ENCODE data around the gene GALNT5.

GALNT5 gene

DNA sequence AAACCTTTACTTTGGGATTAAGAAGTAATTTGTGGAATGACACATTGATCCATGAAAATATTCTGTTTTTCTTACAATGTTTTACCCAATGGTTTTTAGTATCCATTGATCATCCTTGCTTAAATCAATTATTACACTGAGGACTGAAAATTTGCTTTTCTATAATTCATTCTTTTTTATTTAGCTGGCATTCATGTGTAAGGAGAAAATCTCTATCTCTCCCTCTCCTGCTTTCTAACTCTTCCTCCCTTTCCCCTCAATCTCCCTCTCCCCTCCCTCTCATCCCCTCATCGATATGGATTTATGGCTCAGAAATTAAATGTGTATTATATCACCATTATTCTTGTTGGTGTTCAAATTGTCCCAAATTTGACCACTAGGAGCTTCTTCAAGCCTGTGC is 29.7 kb downstream of the GALNT5 start:
- DNase-seq (ENCODE audit: low read depth in 4 of 4, low spot score in 1 of 4) = no peak

DNA sequence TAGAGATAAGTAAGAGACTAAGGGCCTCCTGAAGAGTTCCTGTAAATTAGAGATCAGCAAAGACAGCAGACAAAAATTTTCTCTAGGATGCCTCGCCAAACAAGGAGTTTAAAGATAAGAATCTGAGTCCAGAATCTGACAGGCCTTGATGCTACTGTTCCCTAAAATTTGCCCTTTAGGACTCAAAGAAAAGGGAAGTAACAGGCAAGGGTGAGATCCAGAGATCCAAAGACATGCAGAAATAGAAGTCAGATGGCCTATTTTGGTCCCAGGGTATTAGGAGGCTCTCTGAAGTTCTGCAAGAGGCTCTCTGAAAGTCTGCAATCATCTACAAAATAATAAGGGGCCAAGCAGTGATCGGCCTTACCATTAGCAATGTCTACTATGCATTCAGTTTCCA is 33.0 kb downstream of the GALNT5 start:
- no peak for DNase-seq (ENCODE audit: low read depth in 4 of 4, low spot score in 1 of 4)

GRCh38 chr2:157291018-157291417 is 33.5 kb downstream of the GALNT5 start:
- DNase-seq (ENCODE audit: low read depth in 4 of 4, low spot score in 1 of 4) = no peak

DNA sequence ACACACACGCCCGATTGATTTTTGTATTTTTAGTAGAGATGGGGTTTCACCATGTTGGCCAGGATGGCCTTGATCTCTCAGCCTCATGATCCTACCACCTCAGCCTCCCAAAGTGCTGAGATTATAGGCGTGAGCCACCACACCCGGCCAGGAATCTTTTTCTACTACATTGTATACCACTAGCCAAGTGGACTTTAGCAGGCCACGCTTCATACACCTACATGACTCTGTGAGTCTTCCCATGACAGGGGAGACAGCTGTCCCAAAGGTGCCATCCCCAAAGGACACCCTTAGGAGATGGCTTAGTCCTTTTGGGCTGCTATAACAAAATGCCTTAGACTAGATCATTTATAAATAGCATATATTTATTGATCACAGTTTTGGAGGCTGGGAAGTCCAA is 35.3 kb downstream of the GALNT5 start:
- no peak for DNase-seq (ENCODE audit: low read depth in 4 of 4, low spot score in 1 of 4)

GRCh38 chr2:157296490-157296889 is 39.0 kb downstream of the GALNT5 start:
- no peak for DNase-seq (ENCODE audit: low read depth in 4 of 4, low spot score in 1 of 4)

DNA sequence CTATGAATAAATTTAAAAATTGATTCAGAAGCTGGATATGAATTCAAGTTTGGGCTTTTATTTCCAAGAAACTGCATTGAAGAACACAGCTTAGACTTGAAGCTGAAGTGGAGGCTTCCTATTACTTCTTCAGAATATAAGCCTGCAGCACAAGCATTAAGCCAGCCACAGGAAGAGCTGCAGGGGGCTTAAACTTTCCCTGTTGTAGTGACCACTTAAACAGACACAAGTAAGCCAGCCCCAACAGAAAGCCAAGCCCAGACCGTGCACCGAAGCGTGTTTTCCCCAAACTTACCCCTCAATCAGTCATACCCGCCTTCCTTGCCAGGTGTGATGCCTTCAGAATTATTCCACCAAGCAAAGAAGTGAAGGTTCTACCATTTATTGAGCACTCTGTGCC is 39.5 kb downstream of the GALNT5 start:
- no peak for DNase-seq (ENCODE audit: low read depth in 4 of 4, low spot score in 1 of 4)

DNA sequence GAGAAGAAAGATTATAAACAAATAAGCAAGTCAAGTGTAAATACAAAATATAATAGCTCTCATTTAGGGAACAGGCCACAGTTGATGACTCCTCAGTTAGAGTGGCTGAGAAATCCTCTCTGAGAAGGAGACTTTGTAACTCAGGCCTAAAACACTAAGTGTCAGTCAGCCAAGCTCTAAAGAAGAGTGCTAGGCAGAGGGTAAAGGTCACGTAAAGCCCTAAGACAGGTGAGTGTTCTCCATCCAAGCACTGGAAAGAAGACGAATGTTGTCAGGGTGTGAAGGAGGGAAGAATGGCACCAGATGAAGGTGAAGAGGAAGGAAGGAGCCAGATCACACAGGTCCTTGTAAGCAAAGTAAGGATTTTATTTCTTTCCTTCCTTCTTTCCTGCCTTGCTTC is 43.8 kb downstream of the GALNT5 start:
- no peak for DNase-seq (ENCODE audit: low read depth in 4 of 4, low spot score in 1 of 4)

GRCh38 chr2:157302492-157303099 is 45.1 kb downstream of the GALNT5 start:
- no peak for DNase-seq (ENCODE audit: low read depth in 4 of 4, low spot score in 1 of 4)

DNA sequence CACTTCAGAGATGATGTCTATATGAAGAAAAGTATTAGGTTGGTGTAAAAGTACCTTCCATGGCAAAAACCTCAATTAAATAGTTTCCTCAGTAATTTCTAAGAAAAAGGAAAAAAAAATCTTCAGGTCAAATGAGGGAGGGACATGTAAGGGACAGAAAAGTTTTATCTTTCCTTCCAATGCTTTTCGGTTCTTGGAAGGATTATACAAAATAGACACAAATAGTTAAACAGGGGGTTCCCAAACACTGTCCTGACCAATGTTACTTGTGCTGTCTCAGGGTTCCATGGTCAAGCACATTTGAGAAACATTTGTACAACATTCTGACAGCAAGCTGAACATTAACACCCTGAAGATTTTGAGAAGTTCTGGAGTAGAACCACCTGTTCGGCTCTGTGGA is 46.1 kb downstream of the GALNT5 start:
- no peak for DNase-seq (ENCODE audit: low read depth in 4 of 4, low spot score in 1 of 4)

DNA sequence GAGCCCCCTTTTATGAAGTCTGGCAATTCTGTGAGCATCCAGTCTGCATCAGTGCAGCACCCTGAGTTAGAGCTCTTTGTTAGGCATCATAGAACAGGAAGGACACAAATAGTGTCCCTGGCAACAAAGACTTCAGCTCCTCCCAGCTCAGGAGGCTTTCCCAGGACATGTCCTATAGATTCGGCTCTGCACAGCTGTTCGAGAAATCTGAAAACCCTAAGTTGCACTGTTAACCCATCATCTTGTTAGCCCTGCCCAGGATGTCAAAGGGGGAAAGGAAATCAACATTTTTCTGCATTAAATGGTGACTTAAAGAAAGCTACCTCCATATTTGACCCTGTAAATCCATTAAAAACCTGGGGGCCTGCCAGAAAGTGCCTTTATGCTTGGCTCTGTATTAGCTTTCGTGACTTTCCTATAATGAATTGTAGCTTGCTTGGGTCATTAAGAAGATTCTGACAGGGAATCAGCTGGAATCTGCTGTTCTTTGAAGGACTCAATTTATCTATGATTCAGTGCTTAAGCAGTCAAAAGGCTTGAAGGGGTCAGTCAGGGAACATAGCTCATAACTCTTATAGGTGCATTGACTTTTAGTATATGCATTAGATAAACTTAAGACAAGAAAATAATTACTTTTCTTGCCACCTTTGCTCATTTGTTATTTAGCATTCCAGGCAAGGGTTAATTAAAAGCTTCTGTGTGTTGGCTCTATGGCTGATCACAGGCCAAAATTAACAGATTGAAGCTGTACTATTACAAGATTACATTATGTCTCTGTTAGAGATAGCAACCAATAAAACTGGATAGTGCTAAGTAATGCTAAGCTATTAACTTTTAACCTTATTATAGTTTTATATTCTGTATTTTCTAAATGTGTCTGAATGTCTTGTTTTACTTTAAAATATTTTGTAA is 47.6 kb downstream of the GALNT5 start:
- DNase-seq (ENCODE audit: low read depth in 4 of 4, low spot score in 1 of 4) = no peak

DNA sequence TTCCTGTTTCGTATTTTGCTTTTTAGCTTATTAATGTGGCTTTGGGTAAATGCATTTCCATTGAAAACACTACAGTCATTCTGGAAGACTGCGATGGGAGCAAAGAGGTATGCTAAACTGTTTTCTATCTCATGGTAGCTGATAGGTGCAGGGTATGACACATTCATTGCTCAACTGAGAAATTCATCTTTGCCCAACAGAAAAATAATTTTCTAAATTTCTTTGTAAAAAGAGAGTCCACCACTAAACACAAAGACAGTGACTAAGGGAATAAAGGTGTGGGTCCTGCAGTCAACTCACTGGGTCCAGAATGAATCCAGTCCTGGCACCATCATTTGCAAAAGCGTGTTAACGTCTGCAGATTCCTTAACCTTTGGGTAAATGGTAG is 48.2 kb downstream of the GALNT5 start:
- no peak for DNase-seq (ENCODE audit: low read depth in 4 of 4, low spot score in 1 of 4)

GRCh38 chr2:157307021-157307420 is 49.5 kb downstream of the GALNT5 start:
- DNase-seq (ENCODE audit: low read depth in 4 of 4, low spot score in 1 of 4) = no peak

DNA sequence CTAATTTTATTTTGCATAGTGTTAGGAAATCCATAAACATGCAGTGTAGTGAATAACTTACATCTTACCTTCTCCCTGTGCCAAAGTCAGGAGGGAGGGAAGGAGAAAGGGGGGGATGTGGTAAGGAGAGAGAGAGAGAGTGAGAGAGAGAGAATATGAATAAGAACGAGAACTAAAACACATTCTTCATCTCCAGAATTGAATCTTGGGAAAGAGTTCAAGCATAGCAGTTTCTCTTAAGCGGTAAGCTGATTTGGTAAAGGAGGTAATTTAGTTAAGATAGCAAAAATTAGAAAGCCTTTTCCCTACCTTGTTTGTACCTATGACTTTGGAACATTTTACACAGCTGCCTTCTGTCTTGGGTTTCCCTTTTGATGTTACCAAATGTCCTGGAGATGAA is 52.4 kb downstream of the GALNT5 start:
- no peak for DNase-seq (ENCODE audit: low read depth in 4 of 4, low spot score in 1 of 4)

DNA sequence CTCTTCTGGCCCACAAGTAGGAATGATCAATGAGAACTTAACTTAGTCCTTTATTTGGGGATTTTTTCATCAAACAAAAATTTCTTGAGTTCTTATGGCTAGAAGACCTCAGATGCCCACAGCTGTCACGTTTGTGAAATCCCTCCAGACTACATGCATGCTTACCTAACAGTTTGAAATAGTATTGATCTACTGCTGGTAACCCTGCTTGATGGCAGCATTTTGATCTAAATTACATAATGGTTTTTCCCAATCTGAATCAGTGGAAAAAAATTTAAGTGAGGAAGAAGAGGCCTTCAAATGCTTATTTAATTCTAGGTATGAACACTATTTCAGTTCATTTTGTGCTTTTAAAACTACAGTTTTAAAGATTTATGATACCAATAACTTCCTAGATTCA is 54.2 kb downstream of the GALNT5 start:
- no peak for DNase-seq (ENCODE audit: low read depth in 4 of 4, low spot score in 1 of 4)

- no peak for DNase-seq (ENCODE audit: low read depth in 4 of 4, low spot score in 1 of 4)
Measured at GRCh38 chr2:157312866-157313486, 55.5 kb downstream of the GALNT5 start.

DNA sequence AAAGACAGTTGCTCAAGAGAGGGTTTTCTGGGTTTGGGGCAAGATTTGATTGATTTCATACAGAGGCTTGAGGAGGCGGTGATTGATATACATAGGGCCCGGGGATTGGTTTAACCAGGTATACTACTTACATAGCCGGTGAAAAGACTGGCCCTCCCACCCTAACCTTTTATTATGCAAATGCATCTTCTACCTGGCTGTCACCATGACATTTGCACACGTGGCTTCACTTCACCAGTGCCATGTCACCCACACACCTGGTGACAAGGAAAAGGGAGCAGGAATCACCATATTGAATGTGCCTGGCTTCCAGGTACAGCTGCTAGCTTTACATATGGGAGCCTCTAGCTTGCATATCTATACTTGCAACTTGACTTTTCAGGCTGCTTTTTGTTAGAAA is 58.4 kb downstream of the GALNT5 start:
- no peak for DNase-seq (ENCODE audit: low read depth in 4 of 4, low spot score in 1 of 4)

- DNase-seq (ENCODE audit: low read depth in 4 of 4, low spot score in 1 of 4) = no peak
Measured at GRCh38 chr2:157318884-157319283, 61.4 kb downstream of the GALNT5 start.

DNA sequence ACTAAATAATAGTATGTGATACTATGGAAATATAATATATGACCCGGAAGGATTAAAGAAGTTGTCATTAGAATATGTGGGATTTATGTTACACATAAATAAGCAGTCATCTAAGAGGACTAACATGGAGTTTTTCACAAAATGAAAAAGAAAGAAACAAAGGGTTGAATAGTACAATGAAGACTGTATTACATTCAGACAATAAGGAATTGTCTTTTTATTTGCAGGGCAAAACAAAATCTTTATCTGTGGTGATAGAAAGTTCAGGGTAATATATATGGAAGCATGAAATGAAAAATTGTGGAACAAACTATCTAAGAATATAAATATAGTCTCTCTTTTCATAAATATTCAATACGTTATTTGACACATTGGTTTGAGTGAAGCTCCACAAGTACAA is 62.3 kb downstream of the GALNT5 start:
- no peak for DNase-seq (ENCODE audit: low read depth in 4 of 4, low spot score in 1 of 4)

GRCh38 chr2:157320409-157320808 is 62.9 kb downstream of the GALNT5 start:
- no peak for DNase-seq (ENCODE audit: low read depth in 4 of 4, low spot score in 1 of 4)

DNA sequence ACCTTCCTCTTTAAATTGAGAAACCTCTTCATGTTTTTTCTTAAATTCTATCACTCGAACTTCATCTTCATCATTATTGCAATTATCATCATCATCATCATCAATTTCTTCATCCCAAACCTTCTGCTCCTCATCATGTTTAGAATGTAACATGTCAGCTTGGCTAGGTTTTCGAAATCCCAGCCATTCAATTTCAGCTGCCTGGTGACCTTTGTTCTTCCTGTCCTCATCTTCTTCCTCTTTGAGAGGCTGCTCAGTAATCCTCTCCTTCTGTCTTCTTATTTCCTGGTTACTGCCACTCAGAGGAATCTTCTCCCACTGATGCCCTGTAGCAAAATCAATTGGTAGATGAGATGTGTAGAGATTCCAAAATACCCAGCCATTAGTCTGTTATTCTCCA is 64.0 kb downstream of the GALNT5 start:
- no peak for DNase-seq (ENCODE audit: low read depth in 4 of 4, low spot score in 1 of 4)

DNA sequence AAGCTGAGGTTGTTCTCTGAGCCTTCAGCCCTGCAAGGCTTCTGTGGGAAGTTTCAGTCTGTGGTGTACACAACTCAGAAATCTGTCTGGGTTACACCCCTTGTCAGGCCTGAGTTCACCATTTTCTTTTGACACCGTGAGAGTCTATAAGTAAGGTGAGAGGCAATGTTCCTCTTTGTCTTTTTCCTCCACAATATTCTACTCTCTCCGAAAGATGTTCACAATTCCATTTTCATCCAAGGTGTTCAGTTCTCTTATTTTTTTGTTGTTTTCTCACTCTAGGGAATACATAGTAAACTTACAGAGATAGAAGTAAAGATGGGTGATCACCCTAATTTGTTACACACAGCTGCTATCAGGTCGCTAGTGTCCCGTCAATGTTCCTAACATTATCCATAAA is 64.9 kb downstream of the GALNT5 start:
- DNase-seq (ENCODE audit: low read depth in 4 of 4, low spot score in 1 of 4) = no peak

DNA sequence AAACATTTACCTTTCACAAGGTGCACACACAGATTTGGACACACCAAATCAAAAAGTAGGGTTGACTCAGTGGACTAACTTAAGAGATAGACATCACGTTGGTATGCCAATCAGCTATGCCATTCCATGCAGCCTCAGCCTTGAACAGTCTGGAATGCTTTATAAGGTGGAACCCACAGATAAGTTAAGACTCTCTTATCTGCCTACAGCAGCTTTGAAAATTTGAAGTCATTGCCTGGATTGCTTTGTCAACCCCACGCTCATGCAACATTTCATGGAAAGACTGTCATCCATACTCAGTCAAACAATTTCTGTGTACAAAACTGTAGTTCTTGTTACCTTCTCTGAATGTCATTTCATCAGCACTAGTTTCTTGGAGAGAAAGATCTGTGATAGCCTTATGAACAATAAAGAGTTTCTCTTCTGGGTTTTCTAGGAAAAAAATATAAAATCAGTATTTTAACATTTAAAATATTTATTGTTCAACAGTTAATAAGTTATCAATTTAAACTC is 66.9 kb downstream of the GALNT5 start:
- no peak for DNase-seq (ENCODE audit: low read depth in 4 of 4, low spot score in 1 of 4)

Data from stimulated activated CD4-positive, alpha-beta T cell treated with anti-CD3 and anti-CD28 coated beads, Interleukin-1b, Interleukin-23, amount 100 ng/mL, for 24 hours (primary cell).